Spleen (tissue), 7 donors: ENCODE measurements around the gene RNASE7.

Experiments
- CTCF ChIP-seq, 11 experiments: fragments of 200-600 bp in 7 of 11; fragments of 450-650 bp in 4 of 11; sonication (generic) in 4 of 11; IDR thresholded peaks in 8 of 11; conservative IDR thresholded peaks in 3 of 11; 1 replicate in 7 of 11; 2 replicates in 4 of 11; pipeline versions ENCODE4 v1.4.0 to v1.8.0; 2016 to 2021; ENCODE audit warnings: antibody characterized with exemption in 11 of 11, inconsistent platforms in 4 of 11, mild to moderate bottlenecking in 1 of 11
- POLR2A ChIP-seq, 3 donors: fragments of 450-650 bp; IDR thresholded peaks; one replicate each; pipeline ENCODE4 v1.5.1; 2017; ENCODE audit warnings: antibody characterized with exemption in 3 of 3, mild to moderate bottlenecking in 1 of 3
- donor health status: DM: no; HTN: no; CAD: no; lungs with moderate emphysema.
- donor health status: DM: no; HTN: no; CAD: no.
- donor health status: DM: no; HTN: no; CAD: no.

GRCh38 chr14:21036751-21037150, 5.4 kb upstream of the RNASE7 start:
- no peak for TF ChIP-seq POLR2A (IDR thresholded peaks at IDR 0.05)
- no peak for TF ChIP-seq CTCF (IDR thresholded peaks at IDR 0.05 in 8 of 11, conservative IDR thresholded peaks at IDR 0.05 in 3 of 11)
